Measurements from ENCODE around the gene ASPM.

DNA sequence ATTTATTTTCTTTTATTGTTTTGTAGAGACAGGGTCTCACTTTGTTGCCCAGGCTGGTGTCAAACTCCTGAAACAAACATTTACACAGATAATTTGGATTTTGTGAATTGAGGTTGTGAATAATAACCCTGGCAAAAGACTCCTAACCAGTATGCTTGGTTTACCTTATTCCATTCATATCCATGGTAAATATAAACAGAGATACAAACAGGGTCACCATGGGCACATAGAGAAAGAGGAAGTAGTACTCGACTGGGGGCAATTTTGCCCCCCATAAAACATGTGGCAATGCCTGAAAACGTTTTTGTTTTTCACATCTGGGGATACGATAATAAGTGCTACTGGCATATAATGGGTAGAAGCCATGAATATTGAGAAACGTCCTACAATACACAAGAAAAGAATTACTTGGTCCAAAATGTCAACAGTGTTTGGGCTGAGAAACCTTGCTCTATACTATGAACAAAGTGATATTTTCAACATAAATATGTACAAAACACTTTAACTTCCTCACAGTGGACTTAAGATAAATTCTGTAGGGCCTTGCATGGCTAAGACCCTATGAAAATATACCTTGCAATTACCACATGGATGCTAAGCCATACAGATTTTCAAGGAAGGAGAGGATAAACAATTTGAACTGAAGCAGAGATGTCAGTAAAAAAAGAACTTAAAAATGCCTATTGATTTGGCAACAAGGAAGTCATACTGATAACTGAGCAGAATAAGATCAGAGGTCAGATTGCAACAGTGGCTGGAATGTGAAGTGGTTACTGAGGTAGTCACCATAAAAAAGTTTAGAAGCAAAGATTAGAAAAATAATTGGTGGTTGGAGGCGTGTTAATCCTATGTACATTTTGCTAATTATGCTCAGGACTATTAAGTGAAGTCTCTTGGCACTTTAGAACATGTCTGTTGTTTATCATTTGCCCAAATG, 27.4 kb upstream of the ASPM start:
- TF ChIP-seq, protein P1, sequence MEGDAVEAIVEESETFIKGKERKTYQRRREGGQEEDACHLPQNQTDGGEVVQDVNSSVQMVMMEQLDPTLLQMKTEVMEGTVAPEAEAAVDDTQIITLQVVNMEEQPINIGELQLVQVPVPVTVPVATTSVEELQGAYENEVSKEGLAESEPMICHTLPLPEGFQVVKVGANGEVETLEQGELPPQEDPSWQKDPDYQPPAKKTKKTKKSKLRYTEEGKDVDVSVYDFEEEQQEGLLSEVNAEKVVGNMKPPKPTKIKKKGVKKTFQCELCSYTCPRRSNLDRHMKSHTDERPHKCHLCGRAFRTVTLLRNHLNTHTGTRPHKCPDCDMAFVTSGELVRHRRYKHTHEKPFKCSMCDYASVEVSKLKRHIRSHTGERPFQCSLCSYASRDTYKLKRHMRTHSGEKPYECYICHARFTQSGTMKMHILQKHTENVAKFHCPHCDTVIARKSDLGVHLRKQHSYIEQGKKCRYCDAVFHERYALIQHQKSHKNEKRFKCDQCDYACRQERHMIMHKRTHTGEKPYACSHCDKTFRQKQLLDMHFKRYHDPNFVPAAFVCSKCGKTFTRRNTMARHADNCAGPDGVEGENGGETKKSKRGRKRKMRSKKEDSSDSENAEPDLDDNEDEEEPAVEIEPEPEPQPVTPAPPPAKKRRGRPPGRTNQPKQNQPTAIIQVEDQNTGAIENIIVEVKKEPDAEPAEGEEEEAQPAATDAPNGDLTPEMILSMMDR (IDR thresholded peaks at IDR 0.05), result no peak
- TF ChIP-seq POLR2A (IDR thresholded peaks at IDR 0.05), result no peak
